Endothelial cell of umbilical vein (primary cell): ENCODE data around the gene CAMKK2. TPM values are rescaled to one million over a fixed set of nuclear protein-coding genes. Genes with fewer than 3 reads are reported as not detected.

Source experiments
- BruUV-seq: library from RNA; stranded (reverse); fragments of 400-500 nt; replicated peaks from 2 replicates; lab custom pipeline; 2021; lab: Mats Ljungman, UMichigan
- CTCF ChIA-PET: fragments of 300-600, 350-600 bp; sonication (Branson Sonifier 250); formaldehyde crosslinking; loops from one replicate; lab custom pipeline; 2021; ENCODE audit warnings: antibody characterized with exemption, inconsistent platforms; lab: Charles Lee
- POLR2A ChIA-PET: fragments of 300-600, 350-600 bp; sonication (Branson Sonifier 250); formaldehyde crosslinking; loops from one replicate; lab custom pipeline; 2021; ENCODE audit warnings: antibody characterized with exemption, inconsistent platforms; lab: Charles Lee
- DNase-seq: peaks from one replicate; pipeline ENCODE4 v3.0.0-alpha.2; 2011; ENCODE audit warnings: low read depth, low spot score
- FAIRE-seq: peaks from 2 replicates; lab custom pipeline; 2011; peaks lifted over from hg19 to GRCh38; lab: Jason Lieb, UNC
- H2AFZ ChIP-seq: 2 replicates; pipeline ENCODE4 v1.6.0; 2012; ENCODE audit warnings: low read depth, low read length, control low read depth, inconsistent platforms
- H3K27ac ChIP-seq: 2 replicates; pipeline ENCODE4 v1.5.1; 2011; ENCODE audit warnings: low read depth, mild to moderate bottlenecking, control low read depth, low read length, moderate library complexity; ENCODE audit not compliant: insufficient read depth
- H3K27me3 ChIP-seq, 2 experiments: 2 replicates each; pipeline versions ENCODE4 v1.6.0 to v1.6.1; 2011; ENCODE audit warnings: low read length in 2 of 2, mixed read lengths in 1 of 2; ENCODE audit not compliant: control insufficient read depth in 2 of 2, insufficient read depth in 2 of 2
- H3K36me3 ChIP-seq, 2 experiments: 2 replicates in 1 of 2; 3 replicates in 1 of 2; pipeline ENCODE4 v1.5.1; 2011; ENCODE audit warnings: low read length in 2 of 2, mild to moderate bottlenecking in 1 of 2, moderate library complexity in 1 of 2; ENCODE audit not compliant: control insufficient read depth in 2 of 2, insufficient read depth in 2 of 2; ENCODE audit errors: extremely low read depth in 1 of 2
- H3K4me1 ChIP-seq: 3 replicates; pipeline ENCODE4 v1.5.1; 2011; ENCODE audit warnings: mild to moderate bottlenecking, low read length; ENCODE audit not compliant: control insufficient read depth, insufficient read depth; ENCODE audit errors: extremely low read depth
- H3K4me2 ChIP-seq: 2 replicates; pipeline ENCODE4 v1.6.1; 2011; ENCODE audit warnings: low read length, control low read depth, mixed read lengths; ENCODE audit not compliant: insufficient read depth
- H3K4me3 ChIP-seq, 3 experiments: fragments of 200-600 bp in 1 of 3; sonication (generic), shearing (Covaris generic) in 1 of 3; replicated peaks in 1 of 3; 2 replicates each; pipeline ENCODE4 v1.5.1; 2011 to 2016; ENCODE audit warnings: control low read depth in 3 of 3, low read length in 3 of 3, mild to moderate bottlenecking in 2 of 3, inconsistent platforms in 1 of 3, low read depth in 1 of 3, moderate library complexity in 1 of 3; ENCODE audit not compliant: insufficient read depth in 1 of 3
- H3K79me2 ChIP-seq: 2 replicates; pipeline ENCODE4 v1.6.0; 2012; ENCODE audit warnings: low read length, inconsistent platforms; ENCODE audit not compliant: control insufficient read depth, insufficient read depth
- H3K9ac ChIP-seq: replicated peaks from 2 replicates; pipeline ENCODE3; 2011; ENCODE audit warnings: low read length, control low read depth; ENCODE audit not compliant: insufficient read depth; ENCODE audit errors: extremely low read depth
- H3K9me1 ChIP-seq: replicated peaks from 3 replicates; pipeline ENCODE4 v1.6.0; 2011; ENCODE audit warnings: mild to moderate bottlenecking, low read length; ENCODE audit not compliant: control insufficient read depth, insufficient read depth; ENCODE audit errors: extremely low read depth
- H3K9me3 ChIP-seq: replicated peaks from 2 replicates; pipeline ENCODE4 v1.5.1; 2012; ENCODE audit warnings: low read length, inconsistent platforms; ENCODE audit not compliant: control insufficient read depth, insufficient read depth
- H4K20me1 ChIP-seq: replicated peaks from 2 replicates; pipeline ENCODE3; 2011; ENCODE audit warnings: mild to moderate bottlenecking, low read length; ENCODE audit not compliant: control insufficient read depth, insufficient read depth; ENCODE audit errors: extremely low read depth
- CTCF ChIP-seq, 2 donors: IDR thresholded peaks; 1 replicate in 1 of 2; 2 replicates in 1 of 2; pipeline ENCODE4 v1.5.1; 2011; ENCODE audit warnings: low read length in 2 of 2, mild to moderate bottlenecking in 2 of 2, moderate library complexity in 2 of 2, control low read depth in 1 of 2, inconsistent platforms in 1 of 2, low read depth in 1 of 2; ENCODE audit not compliant: insufficient read depth in 1 of 2; ENCODE audit errors: extremely low read depth in 1 of 2
- EZH2 ChIP-seq: IDR thresholded peaks from 2 replicates; pipeline ENCODE4 v1.6.1; 2012; ENCODE audit warnings: borderline replicate concordance, low read depth, mild to moderate bottlenecking, moderate library complexity, low read length, inconsistent platforms; ENCODE audit not compliant: severe bottlenecking
- FOS ChIP-seq: IDR thresholded peaks from 2 replicates; pipeline ENCODE4 v1.6.1; 2011; ENCODE audit warnings: mild to moderate bottlenecking, low read length, moderate library complexity, borderline replicate concordance; ENCODE audit not compliant: insufficient read depth
- GATA2 ChIP-seq: IDR thresholded peaks from 2 replicates; pipeline ENCODE4 v1.7.0; 2011; ENCODE audit warnings: low read depth, mild to moderate bottlenecking, moderate library complexity, mixed read lengths, low read length; ENCODE audit not compliant: insufficient read length, insufficient read depth
- JUN ChIP-seq: IDR thresholded peaks from 2 replicates; pipeline ENCODE4 v1.6.1; 2011; ENCODE audit warnings: borderline replicate concordance, low read depth; ENCODE audit not compliant: insufficient read length, insufficient read depth
- MYC ChIP-seq: IDR thresholded peaks from one replicate; pipeline ENCODE4 v1.6.1; 2011; ENCODE audit warnings: mild to moderate bottlenecking, low read depth, low read length
- POLR2A ChIP-seq: IDR thresholded peaks from 2 replicates; pipeline ENCODE4 v1.6.1; 2012; ENCODE audit warnings: low read depth, mild to moderate bottlenecking, control low read depth, low read length
- POLR2AphosphoS5 ChIP-seq: IDR thresholded peaks from 2 replicates; pipeline ENCODE4 v1.6.1; 2012; ENCODE audit warnings: low read depth, mild to moderate bottlenecking, control low read depth, low read length, moderate library complexity; ENCODE audit not compliant: insufficient read depth
- dilution Hi-C: fragments of 300-500 bp; cut with MboI; formaldehyde crosslinking; loops from one replicate; pipeline ENCODE4 v1.15.0; 2019; ENCODE audit warnings: low sequenced_read_pairs; ENCODE audit not compliant: extremely low pct_ligation_motif_present
- intact Hi-C: fragments of 100-400 bp; cut with micrococcal nuclease; formaldehyde crosslinking; loops from one replicate; pipeline ENCODE4 v1.10.0; 2022
- polyA plus RNA-seq, 4 experiments: library from polyadenylated mRNA; depleted of rRNA in 3 of 4; stranded (reverse) in 3 of 4; unstranded in 1 of 4; fragments of >200 nt; gene quantifications; 2 replicates each; pipeline versions ENCODE4 v1.2.1 to v1.2.3, GENCODE V29; 2011 to 2012; ENCODE audit warnings: missing spikeins in 1 of 4
- total RNA-seq: library from RNA; stranded (reverse); gene quantifications from 2 replicates; pipeline ENCODE4 v1.2.3, GENCODE V29; 2021

Gene CAMKK2
- total and polyA plus RNA-seq, 2 donors (not counting 3 experiments of a cell fraction or from before 2014, with no cell fraction given) = 32.5 to 45.0 TPM

GRCh38 chr12:121279507-121279915, 17.0 kb downstream of the CAMKK2 start:
- no peaks in the 10 kb centered on the region for H3K9me1 ChIP-seq
- dilution Hi-C loops = no loop called here
- no peaks in the 10 kb centered on the region for H3K9me3 ChIP-seq
- FAIRE-seq = peak; percentile 91
- no peaks in the 10 kb centered on the region for H4K20me1 ChIP-seq
- ChIA-PET CTCF (interaction anchor here (1.0 to 1.2 kb wide), 2 partner anchors 8 to 18 kb away, joined by 4 to 7 read pairs; no protein-coding TSS in a partner anchor), POLR2A (no interaction called here)
- H3K4me1 ChIP-seq = peaks cover 27% of the 10 kb centered on the region
- no peak overlapping the region for H3K4me2 ChIP-seq
- BruUV-seq = no TSS peak
- H3K27me3 ChIP-seq = no peaks in the 10 kb centered on the region
- H3K36me3 ChIP-seq = no peaks in the 10 kb centered on the region
- peaks cover 13% of the 10 kb centered on the region for H3K79me2 ChIP-seq
- intact Hi-C loops = loop anchor here (1.0 to 2.0 kb wide), 2 partner anchors 17 to 49 kb away; partner anchors contain the start of gene CAMKK2
- no peak overlapping the region for H2AFZ ChIP-seq
- peak overlapping the region; percentile 65 for H3K27ac ChIP-seq
- DNase-seq = peak; percentile 61
- TF ChIP-seq GATA2 = no peak
- TF ChIP-seq POLR2AphosphoS5 = peak; percentile 45
- TF ChIP-seq FOS = no peak
- no peak for TF ChIP-seq MYC
- TF ChIP-seq JUN = no peak
- TF ChIP-seq EZH2 = no peak
- no peak for TF ChIP-seq CTCF (IDR thresholded peaks at IDR 0.05; ENCODE audit: extremely low read depth in 1 of 2, insufficient read depth in 1 of 2, low read depth in 1 of 2, low read length in 2 of 2)
- no peak for TF ChIP-seq POLR2A
- H3K9ac ChIP-seq = no peak overlapping the region
- H3K4me3 ChIP-seq = no peak overlapping the region
